Activated B cell treated with CpG ODN at 0.5 μM for 24 hours (primary cell): Measurements from ENCODE around the gene FCHSD2. TPM values are rescaled to one million over a fixed set of nuclear protein-coding genes. Genes with fewer than 3 reads are reported as not detected.

Source experiments
- ATAC-seq: fragments of 200-7000 bp; cut with Tn5 transposase; one replicate; pipeline ENCODE4 v1.10.0; 2021; ENCODE audit warnings: low read depth, mild to moderate bottlenecking, moderate library complexity
- CTCF ChIA-PET: fragments of 350-600 bp; sonication (Branson Sonifier 250); formaldehyde crosslinking; loops from one replicate; lab custom pipeline; 2021; ENCODE audit warnings: antibody characterized with exemption; lab: Charles Lee
- POLR2A ChIA-PET: fragments of 350-600 bp; sonication (Branson Sonifier 250); formaldehyde crosslinking; loops from one replicate; lab custom pipeline; 2021; ENCODE audit warnings: antibody characterized with exemption; lab: Charles Lee
- DNase-seq: peaks from one replicate; pipeline ENCODE4 v3.0.0; 2022
- H3K27ac Mint-ChIP-seq: one replicate; pipeline ENCODE4 v1.8.0; 2020; ENCODE audit warnings: mixed read lengths
- H3K27me3 Mint-ChIP-seq: one replicate; pipeline ENCODE4 v1.8.0; 2021; ENCODE audit warnings: mixed read lengths
- H3K36me3 Mint-ChIP-seq: one replicate; pipeline ENCODE4 v1.8.0; 2021; ENCODE audit warnings: low read depth, mixed read lengths
- H3K4me1 Mint-ChIP-seq: one replicate; pipeline ENCODE4 v1.8.0; 2021; ENCODE audit warnings: mixed read lengths
- H3K4me3 Mint-ChIP-seq: one replicate; pipeline ENCODE4 v1.8.0; 2020; ENCODE audit warnings: mild to moderate bottlenecking, mixed read lengths
- H3K9me3 Mint-ChIP-seq: one replicate; pipeline ENCODE4 v1.8.0; 2020; ENCODE audit warnings: mixed read lengths
- CTCF ChIP-seq: fragments of 200-600 bp; IDR thresholded peaks from one replicate; pipeline ENCODE4 v1.8.0; 2022; ENCODE audit warnings: antibody characterized with exemption, mild to moderate bottlenecking
- intact Hi-C: fragments of 100-400 bp; cut with micrococcal nuclease; formaldehyde crosslinking; loops from one replicate; pipeline ENCODE4 v1.15.1; 2024
- total RNA-seq: library from RNA; stranded (reverse); gene quantifications from 2 replicates; pipeline ENCODE4 v1.2.3, GENCODE V29; 2022

Gene FCHSD2
- total RNA-seq, 1 donor from 2014 or later, result 207 TPM

- Mint-ChIP-seq H3K9me3 (no peaks in the 10 kb centered on the region), H3K4me3 (peak overlapping the region; percentile 36)
- CTCF ChIA-PET, result interaction anchor here (3.3 to 7.9 kb wide), 2 partner anchors 14 to 22 kb away, joined by 27 to 57 read pairs; partner anchors contain the start of gene FCHSD2
These were observed 14.0 kb upstream of the FCHSD2 start for GRCh38 chr11:73156114-73156513.

DNA sequence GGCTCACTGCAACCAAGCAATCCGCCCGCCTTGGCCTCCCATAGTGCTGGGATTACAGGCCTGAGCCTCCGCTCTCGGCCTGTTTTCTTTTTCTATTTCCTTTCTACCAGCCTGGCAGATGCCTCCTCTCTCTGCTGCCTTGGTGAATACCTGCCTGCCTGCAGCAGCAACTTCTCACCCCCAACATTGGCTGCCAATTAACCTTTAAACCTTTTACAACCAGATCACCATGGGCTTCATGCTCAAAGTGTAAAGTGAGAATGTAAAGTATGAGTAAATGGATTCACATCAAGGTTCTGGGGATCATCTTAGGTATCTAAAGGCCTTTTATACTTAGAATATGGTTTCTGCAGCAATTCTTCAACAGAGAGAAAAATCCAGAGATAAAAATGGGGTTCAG lies 13.0 kb upstream of the FCHSD2 start:
- no peaks in the 10 kb centered on the region for H3K9me3 Mint-ChIP-seq
- peak overlapping the region; percentile 97 for H3K27ac Mint-ChIP-seq
- no peaks in the 10 kb centered on the region for H3K27me3 Mint-ChIP-seq
- ChIA-PET POLR2A (interaction anchor here (0.6 to 15.8 kb wide), 6 partner anchors 9 to 404 kb away, joined by 4 to 551 read pairs (median 22); partner anchors contain the start of gene FCHSD2), CTCF (interaction anchor here (3.3 to 7.9 kb wide), 2 partner anchors 13 to 23 kb away, joined by 27 to 57 read pairs; partner anchors contain the start of gene FCHSD2)
- ATAC-seq (no peak), DNase-seq (no peak)
- intact Hi-C loops, result no loop called here
- no peak for TF ChIP-seq CTCF
- peak overlapping the region; percentile 66 for H3K4me3 Mint-ChIP-seq
- peaks cover 99% of the 10 kb centered on the region for H3K4me1 Mint-ChIP-seq
- no peaks in the 10 kb centered on the region for H3K36me3 Mint-ChIP-seq

More at GRCh38 chr11:73156114-73156513, 14.0 kb upstream of the FCHSD2 start:
- peak overlapping the region; percentile 97 for H3K27ac Mint-ChIP-seq
- H3K4me1 Mint-ChIP-seq, result peaks cover 97% of the 10 kb centered on the region
- intact Hi-C loops, result no loop called here
- ATAC-seq (no peak), DNase-seq (no peak)
- no peaks in the 10 kb centered on the region for H3K36me3 Mint-ChIP-seq
- POLR2A ChIA-PET, result interaction anchor here (1.6 to 15.8 kb wide), 5 partner anchors 9 to 133 kb away, joined by 3 to 551 read pairs (median 26); partner anchors contain the start of gene FCHSD2
- no peak for TF ChIP-seq CTCF
- no peaks in the 10 kb centered on the region for H3K27me3 Mint-ChIP-seq

- POLR2A ChIA-PET, result interaction anchor here (4.5 to 15.8 kb wide), 3 partner anchors 9 to 22 kb away, joined by 35 to 551 read pairs (median 46); partner anchors contain the start of gene FCHSD2
- peak; percentile 32 for ATAC-seq
- Mint-ChIP-seq H3K27ac (peak overlapping the region; percentile 97), H3K4me3 (peak overlapping the region; percentile 58), H3K36me3 (no peaks in the 10 kb centered on the region), H3K9me3 (no peaks in the 10 kb centered on the region), H3K27me3 (no peaks in the 10 kb centered on the region), H3K4me1 (peaks cover 99% of the 10 kb centered on the region)
- no peak for TF ChIP-seq CTCF
- DNase-seq, result peak; percentile 45
- CTCF ChIA-PET, result interaction anchor here (4.2 to 7.9 kb wide), 2 partner anchors 12 to 24 kb away, joined by 36 to 57 read pairs; partner anchors contain the start of gene FCHSD2
- intact Hi-C loops, result loop anchor here (1.0 to 5.0 kb wide), 4 partner anchors 8 to 828 kb away; partner anchors contain the start of gene UCP2
These were observed 12.1 kb upstream of the FCHSD2 start for GRCh38 chr11:73154178-73154577.

DNA sequence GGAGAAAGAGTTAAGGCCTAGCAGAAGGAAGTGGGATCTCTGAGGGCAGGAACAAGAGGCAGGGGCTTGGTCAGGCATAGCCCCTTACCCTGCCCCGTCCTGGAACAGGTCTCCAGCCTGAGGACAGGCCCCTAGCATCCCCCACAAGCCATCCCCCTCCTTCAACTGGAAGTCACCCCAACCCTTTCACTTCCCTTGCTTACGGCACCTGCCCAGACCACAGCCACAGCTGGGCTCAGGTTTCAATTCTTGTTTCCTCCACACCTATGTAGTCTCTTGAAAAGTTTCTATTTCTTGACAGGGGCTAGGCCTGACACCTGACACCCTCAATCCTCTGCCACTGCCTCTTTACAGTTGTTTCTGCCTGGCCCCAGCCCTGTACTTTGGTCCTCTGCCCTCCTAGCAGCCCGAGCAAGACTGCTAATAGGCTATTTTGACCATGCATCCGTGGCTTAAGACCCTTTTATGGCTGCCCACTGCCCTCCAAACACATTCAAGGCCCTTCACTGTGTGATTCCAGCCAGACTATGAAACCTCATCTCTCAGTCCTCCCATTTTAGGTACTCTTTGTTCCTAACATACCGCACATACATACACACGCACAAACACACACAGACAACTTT lies 10.9 kb upstream of the FCHSD2 start:
- intact Hi-C loops, result loop anchor here (1.0 to 5.0 kb wide), 5 partner anchors 11 to 829 kb away; partner anchors contain the start of genes FCHSD2 and UCP2
- TF ChIP-seq CTCF, result no peak
- peak; percentile 70 for ATAC-seq
- CTCF ChIA-PET, result interaction anchor here (0.9 to 6.3 kb wide), 4 partner anchors 10 to 468 kb away, joined by 3 to 36 read pairs (median 16); partner anchors contain the start of gene FCHSD2
- POLR2A ChIA-PET, result interaction anchor here (0.9 to 15.8 kb wide), 7 partner anchors 10 to 415 kb away, joined by 3 to 551 read pairs (median 5); partner anchors contain the start of gene FCHSD2
- no peaks in the 10 kb centered on the region for H3K36me3 Mint-ChIP-seq
- DNase-seq, result peak; percentile 68
- peak overlapping the region; percentile 97 for H3K27ac Mint-ChIP-seq
- H3K4me3 Mint-ChIP-seq, result peak overlapping the region; percentile 52
- H3K9me3 Mint-ChIP-seq, result no peaks in the 10 kb centered on the region
- H3K4me1 Mint-ChIP-seq, result peaks cover 99% of the 10 kb centered on the region
- H3K27me3 Mint-ChIP-seq, result no peaks in the 10 kb centered on the region
